GM12873 (cell line): ENCODE data around the gene SRRM5.

ENCODE experiments used
- TF ChIP-seq, protein P1 (sequence below): IDR thresholded peaks from 2 replicates; pipeline ENCODE4 v1.5.1; 2012; ENCODE audit warnings: low read depth, mild to moderate bottlenecking, moderate library complexity, low read length, control low read depth; ENCODE audit not compliant: insufficient read depth; ENCODE audit errors: missing control alignments

The SRRM5 gene, protein sequence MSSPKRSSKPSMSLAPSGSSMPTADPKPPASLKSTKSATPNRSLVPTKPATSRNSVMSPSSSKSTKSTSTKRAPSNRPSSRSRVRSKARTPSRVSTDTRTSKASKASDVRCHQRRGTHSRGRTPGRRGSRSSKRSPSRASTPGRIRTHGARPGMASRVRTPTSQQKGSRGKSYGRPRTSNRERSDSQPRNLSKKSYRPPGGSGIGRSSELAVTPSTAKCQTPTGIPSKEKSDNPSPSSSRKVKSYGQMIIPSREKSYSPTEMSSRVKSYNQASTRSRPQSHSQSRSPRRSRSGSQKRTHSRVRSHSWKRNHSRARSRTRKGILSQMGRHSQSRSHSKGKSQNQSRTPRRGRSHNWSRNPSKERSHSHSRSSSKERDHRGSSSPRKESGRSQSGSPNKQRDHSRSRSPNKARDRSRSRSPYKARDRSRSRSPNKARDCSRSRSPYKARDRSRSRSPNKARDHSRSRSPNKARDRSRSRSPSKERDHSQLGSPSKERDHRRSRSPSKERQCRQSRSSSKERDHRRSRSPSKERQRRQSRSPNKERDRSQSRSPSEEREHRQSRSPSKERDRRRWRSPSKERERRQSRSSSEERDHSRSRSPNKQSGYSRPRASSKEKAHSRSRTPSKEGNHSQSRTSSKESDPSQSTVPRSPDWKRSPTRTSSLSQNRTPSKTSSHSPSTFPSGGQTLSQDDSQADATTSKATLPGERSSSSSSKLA

DNA sequence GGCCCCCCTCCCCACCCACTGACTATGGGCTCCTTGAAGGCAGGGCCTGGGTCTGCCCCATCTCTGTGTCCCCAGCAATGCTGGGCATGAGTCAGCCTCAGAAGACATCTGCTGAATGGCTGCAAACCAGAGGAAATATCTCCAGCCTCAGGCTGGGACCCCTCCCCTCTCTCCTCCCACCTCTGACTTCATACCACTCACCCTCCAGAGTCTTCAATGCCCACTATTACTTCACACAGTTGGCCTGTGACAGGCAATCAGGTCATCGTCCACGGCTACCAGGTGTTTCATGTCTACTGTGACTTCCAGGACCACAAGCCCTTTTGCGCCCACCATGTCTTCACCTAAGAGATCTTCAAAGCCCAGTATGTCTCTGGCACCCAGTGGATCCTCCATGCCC, at the start of gene SRRM5:
TSS of gene SRRM5 (plus strand) at position 301 of the 400 bp plus-strand sequence. CDS start at position 335, 34 bp downstream.
- TF ChIP-seq, protein P1, sequence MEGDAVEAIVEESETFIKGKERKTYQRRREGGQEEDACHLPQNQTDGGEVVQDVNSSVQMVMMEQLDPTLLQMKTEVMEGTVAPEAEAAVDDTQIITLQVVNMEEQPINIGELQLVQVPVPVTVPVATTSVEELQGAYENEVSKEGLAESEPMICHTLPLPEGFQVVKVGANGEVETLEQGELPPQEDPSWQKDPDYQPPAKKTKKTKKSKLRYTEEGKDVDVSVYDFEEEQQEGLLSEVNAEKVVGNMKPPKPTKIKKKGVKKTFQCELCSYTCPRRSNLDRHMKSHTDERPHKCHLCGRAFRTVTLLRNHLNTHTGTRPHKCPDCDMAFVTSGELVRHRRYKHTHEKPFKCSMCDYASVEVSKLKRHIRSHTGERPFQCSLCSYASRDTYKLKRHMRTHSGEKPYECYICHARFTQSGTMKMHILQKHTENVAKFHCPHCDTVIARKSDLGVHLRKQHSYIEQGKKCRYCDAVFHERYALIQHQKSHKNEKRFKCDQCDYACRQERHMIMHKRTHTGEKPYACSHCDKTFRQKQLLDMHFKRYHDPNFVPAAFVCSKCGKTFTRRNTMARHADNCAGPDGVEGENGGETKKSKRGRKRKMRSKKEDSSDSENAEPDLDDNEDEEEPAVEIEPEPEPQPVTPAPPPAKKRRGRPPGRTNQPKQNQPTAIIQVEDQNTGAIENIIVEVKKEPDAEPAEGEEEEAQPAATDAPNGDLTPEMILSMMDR, result no peak

DNA sequence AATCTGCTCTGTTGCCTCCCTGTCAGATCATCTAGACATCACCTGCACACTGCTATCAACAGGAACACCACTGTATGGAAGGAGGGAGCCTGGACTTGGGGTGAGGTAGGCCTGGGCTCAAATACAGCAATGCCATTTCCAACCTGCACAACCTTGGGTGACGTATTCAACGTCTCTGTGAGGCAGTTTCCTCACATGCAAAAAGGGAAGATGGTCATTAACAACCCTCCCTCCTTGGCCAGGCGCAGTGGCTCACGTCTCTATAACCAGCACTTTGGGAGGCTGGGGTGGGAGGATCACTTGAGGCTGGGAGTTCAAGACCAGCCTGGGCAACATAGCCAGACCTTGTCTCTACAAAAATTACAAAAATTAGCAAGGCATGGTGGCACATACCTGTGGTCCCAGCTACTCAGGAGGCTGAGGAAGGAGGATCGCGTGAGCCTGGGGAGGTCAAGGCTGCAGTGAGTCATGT, 49.6 kb upstream of the SRRM5 start:
- TF ChIP-seq, protein P1, result no peak

DNA sequence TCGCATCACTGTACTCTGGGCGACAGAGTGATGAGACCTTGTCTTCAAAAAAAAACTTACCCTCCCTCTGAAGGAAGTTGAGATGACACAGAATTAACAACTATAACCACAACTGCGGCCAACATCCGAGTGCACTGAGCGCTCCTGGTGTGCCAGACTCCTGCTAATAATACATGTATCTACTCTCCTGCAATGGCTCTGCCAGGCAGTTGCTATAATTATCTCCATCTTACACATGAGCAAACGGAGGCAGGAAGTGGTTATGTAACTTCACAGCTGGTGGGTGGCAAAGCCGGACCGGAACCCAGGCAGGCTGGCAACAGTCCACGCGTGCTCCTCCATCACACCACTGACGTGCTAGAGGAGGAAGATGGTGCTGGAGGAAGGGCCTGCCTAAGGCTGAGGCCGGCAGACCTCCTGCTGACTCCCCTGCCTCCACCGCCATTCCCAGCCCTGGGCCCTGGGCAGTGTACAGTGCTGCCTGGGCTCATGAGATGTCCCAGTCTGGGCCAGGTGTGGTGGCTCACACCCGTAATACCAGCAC, 49.1 kb upstream of the SRRM5 start:
- TF ChIP-seq, protein P1, result no peak

DNA sequence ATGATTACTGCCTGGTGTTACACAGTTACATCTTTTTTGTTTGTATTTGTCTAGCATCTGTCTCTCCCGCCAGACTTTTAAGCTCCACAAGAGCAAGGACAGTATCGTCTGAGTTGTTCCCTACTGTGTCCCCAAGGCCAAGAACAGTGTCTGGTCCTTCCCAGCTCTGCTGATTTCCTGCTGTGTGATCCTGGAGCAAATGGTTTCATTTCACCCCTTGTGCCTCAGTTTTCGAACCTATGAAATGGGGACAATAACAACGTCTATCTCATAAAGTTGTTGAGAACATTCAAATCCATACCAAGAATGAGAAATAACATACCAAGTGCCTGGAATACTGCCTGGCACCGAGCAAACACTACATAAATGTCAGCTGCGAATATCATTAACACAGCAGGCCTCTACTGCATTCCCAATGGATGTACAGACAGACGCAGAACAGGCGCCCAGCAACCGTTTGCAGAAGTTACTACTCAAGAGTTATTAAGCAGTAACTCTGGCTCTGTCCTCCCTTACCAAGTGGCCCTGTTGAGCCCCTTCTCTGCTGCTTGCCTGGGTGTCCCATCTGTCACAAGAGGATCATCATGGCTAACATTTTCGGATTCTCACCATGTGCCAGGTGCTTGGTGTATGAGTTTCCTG, 48.0 kb upstream of the SRRM5 start:
- TF ChIP-seq, protein P1, result no peak

DNA sequence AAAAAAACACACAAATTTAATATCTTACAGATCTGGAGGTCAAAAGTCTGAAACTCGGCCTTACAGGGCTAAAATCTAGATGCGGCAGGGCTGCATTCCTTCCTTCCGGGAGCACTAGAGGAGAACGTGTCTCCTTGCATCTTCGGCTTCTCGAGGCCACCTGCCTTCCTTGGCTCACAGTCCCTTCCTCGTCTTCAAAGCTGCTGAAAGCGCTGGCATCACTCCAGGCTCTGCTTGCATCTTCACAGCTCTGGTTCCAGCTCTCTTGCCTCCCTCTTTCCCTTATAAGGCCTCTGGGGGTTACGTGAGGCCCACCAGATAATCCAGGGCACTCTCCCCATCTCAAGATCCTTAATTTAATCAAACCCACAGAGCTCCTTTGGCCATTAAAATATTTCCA, 47.1 kb upstream of the SRRM5 start:
- TF ChIP-seq, protein P1, result no peak

DNA sequence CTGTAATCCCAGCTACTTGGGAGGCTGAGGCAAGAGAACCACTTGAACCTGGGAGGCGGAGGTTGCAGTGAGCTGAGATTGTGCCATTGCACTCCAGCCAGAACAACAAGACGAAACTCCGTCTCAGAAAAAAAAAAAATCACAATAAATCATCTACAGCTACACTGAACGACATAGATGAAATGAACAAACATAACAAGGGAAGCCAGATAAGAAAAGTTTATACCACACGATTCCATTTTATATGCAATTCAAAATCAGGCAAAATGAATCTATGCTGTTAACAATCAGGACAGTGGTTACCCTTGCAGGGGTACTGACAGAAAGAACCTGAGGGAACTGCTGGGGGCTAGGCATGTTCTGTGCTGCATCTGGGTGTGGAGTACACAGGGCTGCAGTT, 42.2 kb upstream of the SRRM5 start:
- TF ChIP-seq, protein P1, result no peak
